Cortex of kidney (tissue), 1 donor: ENCODE data around the gene YY1.
"Not testable (repeated sequence)": the region's sequence is repeated elsewhere in the genome, so short reads cannot be mapped to it uniquely, and the experiment has no call there.

Experiments
- DNase-seq: peaks from one replicate; lab custom pipeline; 2025; lab: John Stamatoyannopoulos, UW

The YY1 gene

GRCh38 chr14:100243020-100243419 lies 4.1 kb downstream of the YY1 start:
- no peak for DNase-seq

DNA sequence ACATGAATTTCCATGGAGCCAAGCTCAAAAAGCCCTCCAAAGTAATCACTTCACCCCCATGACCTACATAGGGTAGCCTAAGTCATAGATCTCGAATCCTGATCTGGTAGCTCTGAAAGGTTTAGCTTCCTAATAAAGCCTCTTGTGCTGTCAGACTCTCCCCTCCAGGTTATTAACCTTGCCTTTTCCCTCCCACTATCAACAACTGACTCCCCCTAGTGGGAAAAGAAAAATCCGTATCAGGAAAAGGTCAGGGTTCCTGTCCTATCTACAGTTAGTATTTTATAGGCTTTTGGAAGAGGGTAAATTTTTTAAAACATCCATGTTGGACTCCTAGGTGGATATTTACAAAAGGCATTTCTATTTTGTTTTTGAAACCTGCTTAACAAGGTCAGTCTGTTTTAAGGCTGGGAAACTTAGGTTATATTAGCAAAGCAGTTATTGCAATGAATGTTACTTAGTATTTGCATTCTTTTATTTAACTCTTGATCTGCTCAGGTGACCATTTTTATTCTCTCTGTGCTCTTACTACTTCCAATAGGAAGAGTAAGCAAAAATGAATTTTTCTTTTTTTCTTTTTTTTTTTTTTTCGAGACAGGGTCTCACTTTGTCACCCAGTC lies 8.0 kb downstream of the YY1 start:
- DNase-seq: no peak

DNA sequence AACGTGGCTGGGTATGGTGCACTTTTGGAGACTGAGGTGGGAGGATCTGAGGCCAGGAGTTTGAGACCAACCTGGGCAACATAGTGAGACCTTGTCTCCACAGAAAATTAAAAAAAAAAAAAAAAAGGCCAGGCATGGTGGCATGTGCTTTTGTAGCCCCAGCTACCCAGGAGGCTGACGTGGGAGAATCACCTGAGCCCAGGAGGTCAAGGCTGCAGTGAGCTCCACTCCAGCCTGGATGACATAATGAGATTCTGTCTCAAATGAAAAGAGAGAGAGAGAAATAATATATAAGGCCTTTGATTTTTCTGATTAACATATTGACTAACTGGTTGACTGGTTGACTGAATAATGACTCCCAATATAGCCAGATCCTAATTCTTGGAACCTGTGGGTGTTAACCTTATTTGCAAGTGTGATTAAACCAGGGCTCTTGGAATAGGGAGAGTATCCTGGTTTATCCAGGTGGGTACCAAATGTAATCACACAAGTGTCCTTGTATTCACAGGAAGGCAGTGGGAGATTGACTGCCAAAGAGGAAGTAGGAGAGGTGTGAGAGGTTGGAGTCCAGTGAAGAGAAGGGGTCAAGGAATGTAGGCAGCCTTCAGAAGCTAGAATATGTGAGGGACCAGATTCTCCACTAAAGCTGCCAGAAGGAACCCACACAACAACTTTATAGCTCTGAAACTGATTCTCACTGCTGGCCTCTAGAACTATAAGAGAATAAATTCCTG lies 12.0 kb downstream of the YY1 start:
- no peak for DNase-seq

DNA sequence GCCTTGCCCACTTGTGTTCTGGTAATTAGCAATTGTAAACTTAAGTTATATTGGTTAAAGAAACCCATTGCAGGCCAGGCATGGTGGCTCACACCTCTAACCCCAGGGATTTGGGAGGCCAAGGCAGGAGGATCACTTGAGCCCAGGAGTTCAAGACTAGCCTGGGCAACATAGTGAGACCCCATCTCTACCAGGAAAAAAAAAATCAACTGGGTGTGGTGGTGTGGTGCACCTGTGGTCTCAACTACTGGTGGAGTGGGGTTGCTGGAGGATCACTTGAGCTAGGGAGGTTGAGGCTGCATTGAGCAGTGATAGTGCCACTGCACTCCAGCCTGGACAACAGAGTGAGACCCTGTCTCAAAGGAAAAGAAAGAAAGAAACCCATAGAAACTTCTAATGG lies 13.7 kb downstream of the YY1 start:
- DNase-seq: no peak

GRCh38 chr14:100256339-100256895 lies 17.5 kb downstream of the YY1 start:
- DNase-seq: no peak

DNA sequence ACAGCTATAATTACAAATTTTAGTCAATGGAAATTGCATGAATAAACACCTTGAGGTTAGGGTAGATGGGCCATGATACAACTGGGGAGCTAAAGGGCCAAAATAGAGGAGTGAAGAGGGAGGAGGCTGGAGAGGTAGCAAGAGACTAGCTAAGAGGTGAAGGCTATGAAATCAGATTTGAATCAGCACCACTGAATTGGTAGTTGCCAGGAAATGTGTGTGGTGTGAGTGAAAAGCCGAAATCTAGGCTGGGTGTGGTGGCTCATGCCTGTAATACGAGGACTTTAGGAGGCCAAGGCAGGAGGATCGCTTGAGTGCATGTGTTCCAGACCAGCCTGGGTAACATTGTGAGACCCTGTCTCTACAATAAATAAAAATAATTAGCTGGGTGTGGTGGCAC lies 22.7 kb downstream of the YY1 start:
- no peak for DNase-seq

- no peak for DNase-seq
Measured at GRCh38 chr14:100262545-100262944, 23.6 kb downstream of the YY1 start.

DNA sequence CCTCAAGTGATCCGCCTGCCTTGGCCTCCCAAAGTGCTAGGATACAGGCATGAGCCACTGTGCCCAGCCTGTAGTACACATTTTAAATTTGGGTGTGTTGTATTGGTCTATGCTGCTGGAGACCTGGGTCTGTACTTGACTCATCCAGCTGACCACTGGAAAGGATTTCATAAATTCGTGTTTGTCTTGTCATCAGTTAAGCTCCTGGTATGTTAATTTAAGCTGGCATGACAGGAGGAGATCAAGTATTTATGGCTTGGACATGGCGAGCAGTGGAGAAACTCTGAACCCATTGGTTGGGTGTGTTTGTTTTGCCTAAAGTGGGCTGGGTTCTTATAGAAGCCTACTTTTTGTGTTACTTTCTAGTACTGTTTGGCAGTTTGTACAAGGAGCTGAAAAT lies 24.2 kb downstream of the YY1 start:
- no peak for DNase-seq

DNA sequence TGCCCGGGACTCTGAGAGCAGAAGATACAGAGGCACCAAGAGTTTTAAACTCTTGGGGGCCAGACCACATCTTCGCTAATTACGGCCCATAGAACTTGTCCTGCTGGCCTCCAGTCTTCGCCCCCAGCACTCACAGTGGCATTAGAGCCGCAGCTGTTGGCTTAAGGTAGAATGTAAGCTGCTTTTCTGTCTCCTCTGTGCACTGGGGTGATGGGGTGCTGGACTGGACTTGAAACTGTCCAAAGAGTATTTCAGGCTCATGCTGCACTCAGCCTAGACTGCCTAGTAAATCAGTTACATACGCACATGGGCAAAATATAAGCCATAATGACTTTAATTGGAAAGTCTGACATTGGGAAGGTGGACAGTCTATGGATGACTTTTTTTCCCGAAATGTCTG lies 29.0 kb downstream of the YY1 start:
- DNase-seq: no peak

- no peak for DNase-seq
Measured at GRCh38 chr14:100268591-100269207, 29.8 kb downstream of the YY1 start.

GRCh38 chr14:100271247-100271939 lies 32.4 kb downstream of the YY1 start:
- no peak for DNase-seq

- no peak for DNase-seq
Measured at GRCh38 chr14:100274250-100274649, 35.3 kb downstream of the YY1 start.

GRCh38 chr14:100275214-100275613 lies 36.3 kb downstream of the YY1 start:
- no peak for DNase-seq

DNA sequence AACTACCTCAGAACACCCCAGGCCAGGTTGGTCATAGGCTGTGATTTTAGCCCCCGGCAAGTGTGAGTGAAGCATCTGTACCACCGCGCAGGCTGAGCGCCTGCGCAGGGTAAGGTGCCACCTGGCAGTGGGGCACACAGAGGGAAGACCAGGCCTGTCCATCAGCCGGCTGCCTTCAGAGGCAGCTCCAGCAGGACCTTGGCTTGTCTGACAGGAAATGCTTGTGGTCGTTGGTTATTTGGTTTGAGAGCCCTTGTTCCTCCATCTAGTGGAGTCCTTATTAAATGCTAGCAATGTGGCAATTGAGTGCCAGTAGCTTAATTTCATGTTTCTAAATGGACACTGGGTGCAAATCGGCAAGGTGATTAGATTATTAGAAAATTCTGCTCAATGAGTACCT lies 39.8 kb downstream of the YY1 start:
- DNase-seq: no peak

DNA sequence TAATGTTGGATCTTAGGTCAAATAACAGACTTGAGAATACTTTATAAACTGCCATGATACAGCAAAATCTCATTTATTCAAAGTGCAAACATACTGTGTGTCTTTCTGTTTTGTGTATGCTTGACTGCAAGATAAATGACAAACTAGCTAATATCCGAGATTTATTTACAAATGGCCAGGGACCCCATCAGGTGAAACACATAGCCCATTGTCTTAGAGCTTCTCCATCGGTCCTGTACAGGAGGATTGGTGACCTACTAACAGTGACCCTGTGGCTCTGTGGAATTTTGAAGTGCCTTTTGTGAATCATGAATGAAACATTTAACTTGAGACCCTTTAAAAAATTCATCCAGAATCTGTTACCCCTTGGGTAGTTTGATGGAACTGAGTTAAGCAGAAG lies 40.2 kb downstream of the YY1 start:
- DNase-seq: no peak

GRCh38 chr14:100279563-100279962 lies 40.6 kb downstream of the YY1 start:
- no peak for DNase-seq

DNA sequence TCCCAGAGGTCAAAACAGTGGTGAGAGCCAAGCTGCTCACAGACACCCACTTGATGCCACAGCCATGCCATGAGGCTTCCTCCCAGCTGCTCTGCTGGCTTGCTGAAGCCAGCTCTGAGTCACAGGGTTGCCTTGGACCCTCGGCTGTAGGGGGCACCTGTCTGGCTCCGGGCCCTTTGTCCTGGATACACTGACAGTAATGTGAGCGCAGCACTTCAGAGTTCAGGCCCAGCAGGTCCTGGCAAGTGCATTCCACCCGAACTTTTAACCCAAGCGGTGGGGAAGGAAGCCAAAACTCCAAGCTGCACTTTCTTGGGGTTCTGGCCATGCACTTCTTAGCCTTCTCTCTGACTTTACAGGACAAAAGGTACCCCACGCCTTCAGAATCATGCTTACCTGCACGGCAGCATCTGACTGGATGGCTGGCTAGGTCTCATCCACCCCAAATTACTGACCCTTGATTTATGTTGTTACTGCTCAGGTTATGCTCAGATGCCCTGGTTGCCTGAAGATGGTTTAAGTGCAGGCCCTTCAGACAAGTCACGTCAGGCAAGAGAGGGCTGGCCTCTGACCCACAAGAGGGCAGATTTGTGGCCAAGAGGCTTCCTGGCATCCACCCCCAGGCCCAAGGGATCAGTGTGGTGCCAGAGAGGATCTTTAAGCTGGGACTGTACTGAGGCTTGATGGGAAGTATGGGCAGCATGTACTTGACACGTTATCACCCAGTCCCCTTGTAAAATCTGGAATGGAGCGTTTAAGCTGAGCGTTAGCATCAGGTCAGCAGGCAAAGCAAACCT lies 42.5 kb downstream of the YY1 start:
- no peak for DNase-seq

- no peak for DNase-seq
Measured at GRCh38 chr14:100282083-100282350, 43.1 kb downstream of the YY1 start.

DNA sequence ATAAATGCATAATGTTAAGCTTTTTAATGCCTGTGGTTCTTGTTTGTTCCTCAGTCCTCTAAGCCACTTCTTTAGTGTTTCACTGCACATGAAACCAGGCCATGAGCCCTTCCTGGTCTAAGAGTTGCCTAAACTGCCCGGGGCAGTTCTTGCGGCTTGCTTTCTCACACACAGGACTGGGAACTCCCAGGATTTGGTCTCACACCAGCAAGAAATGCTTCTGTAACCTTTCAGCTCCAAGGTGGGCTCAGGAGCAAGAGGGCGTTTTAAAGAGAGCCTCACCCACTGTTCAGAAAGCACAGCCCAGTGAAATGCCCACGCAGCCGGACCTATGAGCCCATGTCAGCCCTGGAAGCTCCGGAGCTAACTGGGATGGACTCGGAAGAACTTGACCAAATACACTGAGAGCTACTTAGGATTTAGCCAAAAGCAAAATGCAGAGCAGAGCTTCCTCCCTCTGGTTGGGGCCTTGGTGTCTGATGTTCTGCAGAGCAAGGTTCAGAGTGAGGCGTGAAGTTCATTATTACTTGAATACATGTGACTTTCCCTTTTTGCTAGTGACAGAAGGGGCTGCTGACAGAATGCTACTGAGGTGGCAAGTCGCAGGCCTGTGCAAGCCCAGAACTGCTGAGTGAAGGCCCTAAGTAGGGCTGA lies 43.9 kb downstream of the YY1 start:
- no peak for DNase-seq

DNA sequence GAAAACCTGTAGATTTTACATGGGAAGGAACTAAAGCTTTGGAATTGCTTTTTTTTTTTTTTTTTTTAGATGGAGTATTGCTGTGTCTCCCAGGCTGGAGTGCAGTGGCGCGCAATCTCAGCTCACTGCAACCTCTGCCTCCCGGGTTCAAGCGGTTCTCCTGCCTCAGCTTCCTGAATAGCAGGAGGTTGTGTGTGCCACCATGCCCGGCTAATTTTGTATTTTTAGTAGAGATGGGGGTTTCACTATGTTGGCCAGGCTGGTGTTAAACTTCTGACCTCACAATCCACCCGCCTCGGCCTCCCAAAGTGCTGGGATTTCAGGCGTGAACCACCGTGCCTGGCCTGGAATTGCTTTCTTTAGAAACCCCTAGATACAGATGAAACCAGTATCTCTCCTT lies 44.5 kb downstream of the YY1 start:
- DNase-seq: not testable (repeated sequence)
